Testis (tissue), 2 donors: Measurements from ENCODE around the gene SPPL3.

Source experiments
- CTCF ChIP-seq, 3 experiments: fragments of 450-650 bp in 2 of 3; fragments of 200-600 bp in 1 of 3; sonication (generic) in 1 of 3; IDR thresholded peaks; one replicate each; pipeline ENCODE4 v1.5.1; 2016 to 2019; ENCODE audit warnings: antibody characterized with exemption in 3 of 3, mild to moderate bottlenecking in 2 of 3, moderate library complexity in 1 of 3
- POLR2A ChIP-seq: fragments of 450-650 bp; IDR thresholded peaks from one replicate; pipeline ENCODE4 v1.6.1; 2017; ENCODE audit warnings: antibody characterized with exemption, mild to moderate bottlenecking, moderate library complexity

GRCh38 chr12:120763250-120763649, 140.9 kb downstream of the SPPL3 start:
- TF ChIP-seq CTCF (IDR thresholded peaks at IDR 0.05) (no peak), POLR2A (no peak)
